ENCODE measurements around the gene ELAPOR1. TPM values are rescaled to one million over a fixed set of nuclear protein-coding genes. Genes with fewer than 3 reads are reported as not detected.

The ELAPOR1 gene
- 0.16 TPM in 1 of 2 replicates, not detected in the other for total RNA-seq

GRCh38 chr1:109113590-109114341 lies at the start of gene ELAPOR1:
TSS of gene ELAPOR1 (plus strand) at chr1:109114115. CDS start at chr1:109114184, 69 bp downstream.

DNA sequence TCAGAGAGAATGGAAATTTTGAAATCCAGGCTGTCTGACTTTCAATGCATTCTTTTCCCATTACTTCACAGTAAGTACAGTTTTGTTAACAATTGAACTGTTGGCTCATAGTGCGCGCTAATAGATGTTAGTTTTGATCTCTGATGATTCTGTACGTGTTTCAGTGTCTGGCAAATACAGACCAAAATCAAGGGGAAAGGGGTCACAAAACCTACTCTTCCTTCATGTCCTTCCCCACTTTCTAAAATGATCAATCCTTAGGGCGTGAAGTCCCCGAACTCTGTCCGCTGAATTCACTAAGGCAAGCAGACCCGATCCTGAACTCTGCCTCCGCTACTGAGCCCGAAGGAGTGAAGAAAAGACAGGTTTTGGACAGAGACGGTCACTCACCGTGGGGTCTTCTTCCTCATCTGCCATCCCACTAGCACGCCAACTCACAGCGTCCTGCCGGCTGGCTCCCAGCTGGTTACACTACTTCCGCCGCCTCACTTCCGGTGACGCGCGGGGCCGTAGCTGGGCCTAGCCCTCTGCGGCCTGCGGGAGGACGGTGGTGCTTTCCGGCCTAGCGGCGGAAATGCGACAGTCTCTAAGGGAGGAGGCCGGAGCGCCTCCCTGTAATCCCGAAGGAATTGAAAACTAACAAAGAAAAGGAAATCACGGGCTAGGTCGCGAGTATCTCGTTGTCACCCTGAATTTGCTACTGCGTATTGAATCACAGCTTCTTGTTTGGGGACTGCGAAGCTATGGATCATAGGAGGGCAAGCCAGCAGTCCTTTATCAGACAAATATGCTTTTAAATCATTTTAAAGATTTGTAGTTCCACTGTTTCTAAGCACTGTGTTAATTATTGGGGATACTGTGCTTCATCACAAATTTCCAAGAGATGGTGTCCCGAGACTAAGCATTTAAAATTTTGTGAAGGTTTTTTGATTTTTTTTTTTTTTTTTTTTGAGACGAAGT lies 38.1 kb upstream of the ELAPOR1 start, which contains the start of gene TAF13:
TAF13 (minus strand) TSS at position 473 of the 960 bp plus-strand sequence; CDS start at position 417, 56 bp downstream.

DNA sequence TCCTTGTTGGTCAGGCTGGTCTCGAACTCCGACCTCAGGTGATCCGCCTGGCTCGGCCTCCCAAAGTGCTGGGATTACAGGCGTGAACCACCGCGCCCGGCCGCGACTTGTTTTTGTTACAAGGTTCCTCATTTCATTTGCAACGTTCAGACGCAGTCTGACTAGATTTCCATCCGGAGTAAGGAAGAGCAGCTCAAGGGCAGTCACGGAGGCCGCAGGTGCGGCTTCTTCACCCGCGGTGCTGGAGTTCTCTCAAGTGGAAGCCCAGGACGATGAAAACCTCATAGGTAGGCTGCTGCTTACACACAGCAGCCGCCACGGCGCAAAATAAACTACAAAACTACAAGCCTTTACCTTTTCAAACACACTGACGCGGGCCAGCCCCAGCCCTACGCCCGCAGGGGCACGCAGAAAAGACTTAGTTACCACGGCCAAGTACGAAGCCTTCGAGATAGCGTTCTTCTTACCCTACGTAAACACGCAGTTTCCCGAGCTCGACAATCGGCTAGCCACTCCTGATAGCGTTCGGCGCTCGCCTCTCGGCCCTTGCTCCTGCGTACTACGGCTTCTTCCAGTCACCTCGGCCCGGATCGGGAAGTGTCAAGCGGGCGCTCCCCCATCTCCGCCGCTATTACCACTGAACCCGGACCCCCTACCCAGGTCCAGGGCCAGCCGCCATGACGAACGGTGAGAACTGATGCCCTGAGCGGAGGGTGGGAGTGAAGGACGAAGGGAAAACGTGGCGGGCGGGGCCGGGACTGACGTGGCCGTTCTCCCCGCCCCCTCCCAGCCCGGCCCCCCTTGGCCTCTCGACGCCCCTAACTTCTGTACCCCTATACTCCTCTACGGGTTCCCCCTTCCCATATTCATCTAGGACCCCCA lies 23.5 kb upstream of the ELAPOR1 start, which contains the start of gene TMEM167B:
TMEM167B (plus strand) TSS at position 569 of the 882 bp plus-strand sequence; CDS start at position 678, 109 bp downstream.

Other genes with a start within 250 kb of the ELAPOR1 start
- gene GPSM2, start 237.1 kb upstream of the ELAPOR1 start, total RNA-seq, result 40.5 and 92.6 TPM in 2 replicates
- 10.7 and 15.1 TPM in 2 replicates for gene CLCC1, start 150.6 kb upstream of the ELAPOR1 start, total RNA-seq
- gene WDR47, start 72.0 kb upstream of the ELAPOR1 start, total RNA-seq, result 13.0 and 14.5 TPM in 2 replicates
- 39.6 and 42.7 TPM in 2 replicates for gene TAF13, start 38.1 kb upstream of the ELAPOR1 start, total RNA-seq
- gene TMEM167B, start 23.4 kb upstream of the ELAPOR1 start, total RNA-seq, result 10.5 and 16.9 TPM in 2 replicates
- 277 and 369 TPM in 2 replicates for gene SARS1, start 99.8 kb downstream of the ELAPOR1 start, total RNA-seq
- 7.8 and 16.9 TPM in 2 replicates for gene CELSR2, start 135.4 kb downstream of the ELAPOR1 start, total RNA-seq
- 10.2 and 44.1 TPM in 2 replicates for gene PSRC1, start 169.0 kb downstream of the ELAPOR1 start, total RNA-seq
- not detected in 2 replicates for gene MYBPHL, start 192.9 kb downstream of the ELAPOR1 start, total RNA-seq

All from hair follicular keratinocyte (primary cell).